ENCODE results near the gene CRYAA.

CRYAA gene

DNA sequence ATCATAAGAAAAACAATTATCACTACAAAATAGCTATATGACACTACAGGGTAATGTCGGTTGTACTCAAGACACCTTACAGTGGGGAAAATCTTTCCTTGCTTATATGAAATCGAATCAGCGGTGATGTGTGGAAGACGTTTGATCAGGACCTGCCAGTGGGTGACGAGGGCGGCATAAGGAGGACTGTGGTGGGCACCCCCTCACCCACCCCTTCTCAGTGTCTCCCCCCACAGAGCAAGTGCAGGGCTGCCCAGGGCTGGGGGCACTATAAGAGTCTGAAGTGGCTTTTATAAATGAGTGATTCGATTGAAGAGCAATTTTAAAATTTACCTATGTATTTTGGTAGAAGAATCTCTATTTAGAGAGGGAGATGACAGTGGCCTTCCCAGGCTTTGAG lies 35.8 kb downstream of the CRYAA start:
- no peak for DNase-seq

- DNase-seq, result no peak
Observed at GRCh38 chr21:43206231-43207042, 37.6 kb downstream of the CRYAA start.

DNA sequence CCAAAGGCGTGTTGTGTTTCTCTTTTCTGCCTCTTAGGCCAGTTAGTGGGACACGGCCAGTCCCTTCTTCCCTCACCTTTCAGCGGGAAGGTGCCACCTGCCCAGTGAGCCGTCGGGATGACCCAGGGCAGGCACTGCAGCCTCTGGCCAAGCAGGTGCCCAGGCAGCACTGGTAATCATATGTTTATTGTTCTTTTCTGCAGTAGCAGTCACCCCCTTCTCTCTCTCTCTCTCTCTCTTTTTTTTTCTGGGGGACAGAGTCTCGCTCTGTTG lies 38.2 kb downstream of the CRYAA start:
- DNase-seq, result no peak

- no peak for DNase-seq
Observed at GRCh38 chr21:43207868-43208267, 39.1 kb downstream of the CRYAA start.

- DNase-seq, result no peak
Observed at GRCh38 chr21:43208561-43209332, 39.9 kb downstream of the CRYAA start.

DNA sequence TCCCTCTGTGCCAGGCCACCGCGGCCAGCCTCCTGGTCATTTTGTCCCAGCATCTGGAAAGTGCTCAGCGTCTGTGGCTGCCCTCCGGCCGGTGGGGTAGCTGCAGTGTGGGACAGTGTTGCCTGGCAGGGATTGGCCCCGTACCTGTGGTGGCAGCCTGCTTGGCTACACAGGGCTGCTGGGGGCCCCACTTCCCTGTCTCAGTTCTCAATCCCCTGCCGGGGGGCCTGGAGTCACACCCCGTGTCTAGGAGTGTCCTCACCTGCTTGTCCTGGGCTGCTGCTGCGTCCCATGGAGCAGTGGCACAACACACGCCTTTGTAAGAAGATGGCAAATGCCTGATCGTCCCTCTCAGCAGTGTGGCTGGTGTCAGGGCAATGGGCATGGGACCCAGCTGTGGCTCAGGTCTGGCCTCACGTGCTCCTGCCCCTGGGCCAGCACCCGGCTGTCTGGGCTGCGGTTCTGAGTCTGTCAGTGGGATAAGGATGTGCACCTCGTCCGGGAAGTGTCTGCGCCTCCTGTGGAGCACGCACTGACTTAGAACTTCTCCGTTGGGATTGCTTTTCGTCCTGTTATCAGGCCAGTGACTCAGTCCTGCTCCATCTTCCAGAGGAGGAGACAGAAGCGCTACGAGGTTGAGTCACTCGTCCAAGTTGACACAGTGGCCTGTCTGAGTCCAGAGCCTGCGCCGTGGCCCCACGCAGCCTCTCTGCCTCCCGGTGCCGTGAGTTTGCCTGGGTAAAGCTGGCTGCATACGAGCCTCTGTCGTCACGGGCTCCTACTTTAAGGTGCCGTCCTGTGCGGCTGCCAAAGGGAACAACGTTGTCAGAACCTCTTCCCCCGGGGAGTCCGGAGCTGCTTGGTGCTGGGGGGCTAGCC lies 41.0 kb downstream of the CRYAA start:
- DNase-seq, result no peak

GRCh38 chr21:43210454-43211071 lies 41.8 kb downstream of the CRYAA start:
- DNase-seq, result no peak

DNA sequence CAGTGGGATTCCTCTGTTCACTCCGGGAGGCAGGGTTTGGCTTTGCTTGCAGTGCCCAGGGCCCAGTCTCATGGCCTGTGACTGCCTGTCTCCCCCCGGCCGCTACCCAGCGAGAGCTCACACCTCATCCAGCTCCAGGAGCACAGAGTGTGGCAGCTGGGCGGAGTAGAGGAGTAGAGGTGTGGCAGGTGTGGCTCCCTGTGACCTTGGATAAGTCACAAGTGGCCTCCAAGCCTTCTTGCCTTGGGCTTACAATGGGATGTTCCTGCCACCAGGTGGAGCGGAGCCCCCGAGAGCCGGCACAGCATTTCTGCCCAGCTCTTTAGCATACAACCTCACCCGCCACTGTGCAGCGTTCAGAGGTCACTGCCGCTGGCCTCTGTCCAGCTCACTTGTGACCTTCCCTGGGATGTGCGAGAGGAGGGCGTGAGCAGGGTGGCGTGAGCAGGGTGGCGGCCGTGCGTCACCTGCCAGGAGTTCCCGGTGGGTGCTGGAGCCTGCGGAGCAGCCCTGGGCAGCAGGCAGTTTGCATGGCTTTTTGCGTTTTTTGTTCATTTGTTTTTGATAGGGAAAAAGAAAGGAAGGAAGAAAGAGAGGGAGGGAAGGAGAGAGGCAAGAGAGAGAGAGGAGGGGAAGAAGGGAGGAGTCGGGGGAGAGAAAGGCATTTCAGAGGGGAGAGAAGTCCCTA lies 42.4 kb downstream of the CRYAA start:
- DNase-seq, result no peak

DNA sequence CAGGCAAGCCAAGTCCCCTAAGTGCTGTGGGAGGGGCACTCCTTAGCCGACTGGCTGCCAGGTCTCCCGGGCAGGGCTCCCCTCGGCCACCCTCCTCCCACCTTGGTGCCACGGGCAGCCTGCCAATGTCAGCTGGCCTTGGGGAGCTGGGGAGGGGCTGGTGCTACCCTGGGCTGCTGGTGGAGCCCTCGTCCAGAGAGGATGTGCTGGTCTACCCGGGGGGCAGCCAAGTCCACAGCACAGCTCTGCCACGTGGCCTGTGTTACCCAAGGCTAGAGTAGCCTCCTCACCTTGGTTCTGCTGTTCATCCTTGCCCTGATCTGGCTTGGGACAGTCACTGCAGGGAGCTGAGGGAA lies 42.9 kb downstream of the CRYAA start:
- DNase-seq, result no peak

Measured in CD4-positive, alpha-beta T cell treated with Interleukin-12 subunit alpha and Interleukin-12 subunit beta, for 1 hour (primary cell).